SK-N-SH (cell line): ENCODE data around the gene UCHL1. TPM values are rescaled to one million over a fixed set of nuclear protein-coding genes. Genes with fewer than 3 reads are reported as not detected.

Source experiments
- CTCF ChIA-PET: fragments of 300-600, 350-600 bp; formaldehyde crosslinking; extraction: SDS; loops from one replicate; lab custom pipeline; 2021; lab: Yijun Ruan, JAX
- POLR2A ChIA-PET: fragments of 350-600 bp; sonication (Branson Sonifier 250); formaldehyde crosslinking; extraction: SDS; loops from one replicate; lab custom pipeline; 2020; ENCODE audit warnings: antibody characterized with exemption, inconsistent platforms; lab: Yijun Ruan, JAX
- DNase-seq: peaks from one replicate; pipeline ENCODE4 v3.0.0; 2012
- H2AFZ ChIP-seq: fragments of 200-600 bp; sonication (generic); 2 replicates; pipeline ENCODE4 v1.8.1; 2016; ENCODE audit warnings: antibody characterized with exemption, mild to moderate bottlenecking, low read depth
- H3F3A ChIP-seq: fragments of 200-600 bp; sonication (generic); replicated peaks from 2 replicates; pipeline ENCODE3; 2016; ENCODE audit warnings: antibody characterized with exemption, mild to moderate bottlenecking; ENCODE audit not compliant: insufficient read depth
- H3K27ac ChIP-seq, 2 experiments: fragments of 200-500 bp in 1 of 2; fragments of 200-600 bp in 1 of 2; sonication (Bioruptor generic) in 1 of 2; sonication (generic), shearing (Covaris generic) in 1 of 2; 2 replicates each; pipeline versions ENCODE4 v1.5.1 to v1.6.1; 2014 to 2016; ENCODE audit warnings: low read depth in 2 of 2, inconsistent platforms in 1 of 2, low read length in 1 of 2, mild to moderate bottlenecking in 1 of 2, mixed read lengths in 1 of 2
- H3K27me3 ChIP-seq: fragments of 200-600 bp; sonication (generic), shearing (Covaris generic); 2 replicates; pipeline ENCODE4 v1.6.1; 2016; ENCODE audit warnings: mixed run types; ENCODE audit not compliant: insufficient read depth
- H3K36me3 ChIP-seq, 2 experiments: fragments of 200-500 bp in 1 of 2; fragments of 200-600 bp in 1 of 2; sonication (Bioruptor generic) in 1 of 2; sonication (generic) in 1 of 2; replicated peaks in 1 of 2; 2 replicates each; pipeline versions ENCODE3 to v1.5.1; 2014 to 2016; ENCODE audit warnings: low read length in 1 of 2, mild to moderate bottlenecking in 1 of 2; ENCODE audit not compliant: insufficient read depth in 2 of 2, control insufficient read depth in 1 of 2
- H3K4me1 ChIP-seq, 2 experiments: fragments of 200-500 bp in 1 of 2; fragments of 200-600 bp in 1 of 2; sonication (Bioruptor generic) in 1 of 2; sonication (generic), shearing (Covaris generic) in 1 of 2; 2 replicates each; pipeline versions ENCODE4 v1.5.1 to v1.6.1; 2014 to 2016; ENCODE audit warnings: low read depth in 1 of 2, low read length in 1 of 2, mixed run types in 1 of 2; ENCODE audit not compliant: insufficient read depth in 2 of 2, control insufficient read depth in 1 of 2
- H3K4me2 ChIP-seq: fragments of 200-600 bp; sonication (generic), shearing (Covaris generic); 2 replicates; pipeline ENCODE4 v1.6.1; 2017; ENCODE audit warnings: mixed run types
- H3K4me3 ChIP-seq, 2 experiments: fragments of 200-500 bp in 1 of 2; fragments of 200-600 bp in 1 of 2; sonication (Bioruptor generic) in 1 of 2; sonication (generic), shearing (Covaris generic) in 1 of 2; 2 replicates each; pipeline versions ENCODE4 v1.5.1 to v1.8.1; 2014 to 2016; ENCODE audit warnings: low read depth in 2 of 2, inconsistent platforms in 1 of 2, low read length in 1 of 2, mild to moderate bottlenecking in 1 of 2, mixed read lengths in 1 of 2, moderate library complexity in 1 of 2
- H3K79me2 ChIP-seq: fragments of 200-600 bp; sonication (generic); 2 replicates; pipeline ENCODE4 v1.8.1; 2017; ENCODE audit warnings: mild to moderate bottlenecking; ENCODE audit not compliant: insufficient read depth
- H3K9ac ChIP-seq: fragments of 200-600 bp; sonication (generic); 2 replicates; pipeline ENCODE4 v1.6.1; 2017; ENCODE audit warnings: mixed run types
- H3K9me2 ChIP-seq: fragments of 200-600 bp; sonication (generic); 2 replicates; pipeline ENCODE4 v1.6.1; 2017; ENCODE audit warnings: mixed run types
- H3K9me3 ChIP-seq: fragments of 200-600 bp; sonication (generic); 2 replicates; pipeline ENCODE4 v1.6.1; 2017; ENCODE audit warnings: mixed run types, mild to moderate bottlenecking, moderate library complexity
- H4K20me1 ChIP-seq: fragments of 200-600 bp; sonication (generic); 2 replicates; pipeline ENCODE4 v1.6.1; 2017; ENCODE audit warnings: mild to moderate bottlenecking, mixed run types; ENCODE audit not compliant: insufficient read depth
- CHD2 ChIP-seq: fragments of 150-350 bp; IDR thresholded peaks from 2 replicates; pipeline ENCODE4 v1.6.1; 2018; ENCODE audit warnings: low read length; ENCODE audit not compliant: partially characterized antibody
- ELF1 ChIP-seq: IDR thresholded peaks from 2 replicates; pipeline ENCODE4 v1.4.0; 2012
- EP300 ChIP-seq, 2 experiments: IDR thresholded peaks; 2 replicates each; pipeline versions ENCODE4 v1.4.0 to v1.6.1; 2012; ENCODE audit warnings: borderline replicate concordance in 1 of 2, low read depth in 1 of 2, low read length in 1 of 2
- FOSL2 ChIP-seq: IDR thresholded peaks from 2 replicates; pipeline ENCODE4 v1.4.0; 2012; ENCODE audit warnings: low read depth, mild to moderate bottlenecking, moderate library complexity, borderline replicate concordance
- FOXJ3 ChIP-seq: sonication (generic); formaldehyde crosslinking; IDR thresholded peaks from 2 replicates; pipeline ENCODE4 v1.5.1; 2020; ENCODE audit warnings: mild to moderate bottlenecking, missing genetic modification reagents
- FOXM1 ChIP-seq: IDR thresholded peaks from 2 replicates; pipeline ENCODE4 v1.4.0; 2012; ENCODE audit warnings: low read depth, mild to moderate bottlenecking
- IRF3 ChIP-seq: fragments of 150-350 bp; IDR thresholded peaks from 2 replicates; pipeline ENCODE4 v1.6.1; 2016; ENCODE audit warnings: mild to moderate bottlenecking, low read depth, low read length
- JUND ChIP-seq: IDR thresholded peaks from 2 replicates; pipeline ENCODE4 v1.4.0; 2012
- MAX ChIP-seq: IDR thresholded peaks from 2 replicates; pipeline ENCODE4 v1.4.0; 2012; ENCODE audit warnings: low read depth
- MEF2A ChIP-seq: IDR thresholded peaks from 2 replicates; pipeline ENCODE4 v1.4.0; 2012; ENCODE audit warnings: low read depth, borderline replicate concordance
- NFIC ChIP-seq: IDR thresholded peaks from 2 replicates; pipeline ENCODE4 v1.4.0; 2012; ENCODE audit warnings: borderline replicate concordance
- RCOR1 ChIP-seq: fragments of 150-350 bp; IDR thresholded peaks from 2 replicates; pipeline ENCODE4 v1.6.1; 2017; ENCODE audit warnings: antibody characterized with exemption, low read length
- RXRA ChIP-seq: IDR thresholded peaks from 2 replicates; pipeline ENCODE4 v1.4.0; 2012; ENCODE audit warnings: low read depth, mild to moderate bottlenecking, borderline replicate concordance
- SIN3A ChIP-seq: IDR thresholded peaks from 2 replicates; pipeline ENCODE4 v1.6.1; 2012; ENCODE audit warnings: low read depth, mild to moderate bottlenecking, low read length, moderate library complexity, borderline replicate concordance
- SMC3 ChIP-seq: IDR thresholded peaks from 2 replicates; pipeline ENCODE4 v1.6.1; 2012; ENCODE audit warnings: low read depth, low read length, improper control_type of control experiment
- TAF1 ChIP-seq: IDR thresholded peaks from 2 replicates; pipeline ENCODE4 v1.6.1; 2012; ENCODE audit warnings: low read depth, mild to moderate bottlenecking, low read length, moderate library complexity, borderline replicate concordance
- TEAD4 ChIP-seq: IDR thresholded peaks from 2 replicates; pipeline ENCODE4 v1.4.0; 2012; ENCODE audit warnings: mild to moderate bottlenecking, borderline replicate concordance; ENCODE audit not compliant: insufficient read depth
- USF1 ChIP-seq: IDR thresholded peaks from 2 replicates; pipeline ENCODE4 v1.4.0; 2012; ENCODE audit warnings: low read depth, borderline replicate concordance
- ZBTB33 ChIP-seq: IDR thresholded peaks from 2 replicates; pipeline ENCODE4 v1.4.0; 2012; ENCODE audit warnings: low read depth, borderline replicate concordance
- WGBS: methylation state at CpG from one replicate; pipeline ENCODE4 v1.1.6; 2017; ENCODE audit warnings: low lambda C conversion rate; 5-methylcytosine and 5-hydroxymethylcytosine counted together
- polyA plus RNA-seq, 3 experiments: library from polyadenylated mRNA; depleted of rRNA; stranded (reverse); fragments of >200 nt; gene quantifications; 2 replicates each; pipeline ENCODE4 v1.2.3, GENCODE V29; 2012

UCHL1 gene
- polyA plus RNA-seq, 1 of the 3 experiments (the other 2 are of a cell fraction): 1,518 TPM

- no peak for TF ChIP-seq SMC3
- TF ChIP-seq, all 33 proteins: peak for 0
These were observed 37.8 kb downstream of the UCHL1 start (continued) for GRCh38 chr4:41294445-41295062.

- Histone ChIP-seq H2AFZ (no peak overlapping the region), H3K27ac (no peak overlapping the region), H3K27me3 (no peaks in the 10 kb centered on the region; the same call in 1 of the 2 replicates), H3K4me3 (no peak overlapping the region), H4K20me1 (no peaks in the 10 kb centered on the region), H3K4me1 (no peaks in the 10 kb centered on the region), H3K79me2 (no peaks in the 10 kb centered on the region), H3K9me2 (no peaks in the 10 kb centered on the region), H3K9ac (no peak overlapping the region), H3F3A (no peaks in the 10 kb centered on the region), H3K36me3 (no peaks in the 10 kb centered on the region), H3K9me3 (no peaks in the 10 kb centered on the region), H3K4me2 (no peak overlapping the region)
- ChIA-PET POLR2A (no interaction called here), CTCF (no interaction called here)
- WGBS: 25% methylated on average over 1 of the region's 1 CpG
- DNase-seq: no peak
- TF ChIP-seq USF1: no peak
- TF ChIP-seq NFIC: no peak
- no peak for TF ChIP-seq FOSL2
- no peak for TF ChIP-seq TAF1
- no peak for TF ChIP-seq TEAD4
- no peak for TF ChIP-seq SIN3A
- no peak for TF ChIP-seq EP300 (IDR thresholded peaks at IDR 0.05; ENCODE audit: borderline replicate concordance in 1 of 2, low read depth in 1 of 2, low read length in 1 of 2)
These were observed 40.3 kb downstream of the UCHL1 start for GRCh38 chr4:41296995-41297394.

- DNase-seq: no peak
- ChIA-PET CTCF (interaction anchor here (1.1 to 1.9 kb wide), 3 partner anchors 8 to 364 kb away, joined by 3 to 8 read pairs (median 5); no protein-coding TSS in a partner anchor), POLR2A (no interaction called here)
These were observed 41.1 kb downstream of the UCHL1 start for GRCh38 chr4:41297832-41298231.

More at GRCh38 chr4:41297832-41298231, 41.1 kb downstream of the UCHL1 start:
- Histone ChIP-seq H4K20me1 (no peaks in the 10 kb centered on the region), H3K4me1 (no peaks in the 10 kb centered on the region), H3K9ac (no peak overlapping the region), H3K79me2 (no peaks in the 10 kb centered on the region), H3K27ac (no peak overlapping the region), H3K4me2 (no peak overlapping the region)
- no peak for TF ChIP-seq JUND
- no peak for TF ChIP-seq MEF2A
- no peak for TF ChIP-seq RCOR1
- no peak for TF ChIP-seq CHD2
- TF ChIP-seq ELF1: no peak
- no peak for TF ChIP-seq ZBTB33
- no peak for TF ChIP-seq FOXM1
- no peak for TF ChIP-seq MAX
- no peak for TF ChIP-seq NFIC
- no peak for TF ChIP-seq RXRA
- TF ChIP-seq IRF3: no peak
- TF ChIP-seq FOSL2: no peak
- TF ChIP-seq FOXJ3 (CRISPR knock-in tag): no peak
- TF ChIP-seq, all 33 proteins: peak for 0
- H2AFZ ChIP-seq: no peak overlapping the region
- no peaks in the 10 kb centered on the region for H3F3A ChIP-seq
- no peaks in the 10 kb centered on the region; the same call in 1 of the 2 replicates for H3K27me3 ChIP-seq
- no peaks in the 10 kb centered on the region for H3K9me3 ChIP-seq
- H3K36me3 ChIP-seq: no peaks in the 10 kb centered on the region
- no peaks in the 10 kb centered on the region for H3K9me2 ChIP-seq
- H3K4me3 ChIP-seq: no peak overlapping the region
- WGBS: 29% methylated on average over 2 of the region's 2 CpGs
